ENCODE results near the gene UBL4B.
"Not testable (repeated sequence)": the region's sequence is repeated elsewhere in the genome, so short reads cannot be mapped to it uniquely, and the experiment has no call there.

The UBL4B gene, protein sequence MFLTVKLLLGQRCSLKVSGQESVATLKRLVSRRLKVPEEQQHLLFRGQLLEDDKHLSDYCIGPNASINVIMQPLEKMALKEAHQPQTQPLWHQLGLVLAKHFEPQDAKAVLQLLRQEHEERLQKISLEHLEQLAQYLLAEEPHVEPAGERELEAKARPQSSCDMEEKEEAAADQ
- total RNA-seq: 0 to 0.09 (median 0) reads per million in 4 experiments

DNA sequence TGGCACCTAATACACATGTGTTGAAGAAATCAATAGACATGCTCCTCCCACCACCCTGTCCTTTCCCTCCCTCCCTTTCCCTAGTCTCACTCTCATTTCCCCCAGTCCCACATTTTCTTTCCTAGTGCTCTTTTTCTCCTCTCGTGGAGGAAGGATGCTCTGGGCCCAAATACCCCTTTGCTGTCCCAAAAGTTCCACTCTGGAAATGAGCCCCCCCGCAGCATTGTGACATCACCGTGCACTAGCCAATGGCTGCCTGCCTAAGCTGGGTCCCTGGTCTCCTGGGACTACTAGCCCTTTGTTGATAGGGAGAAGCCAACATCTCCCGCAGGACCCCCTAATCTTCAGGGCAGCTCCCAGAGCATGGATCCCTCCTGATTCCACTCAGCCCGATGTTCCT lies at the start of gene UBL4B:
Gene UBL4B, plus strand, starts transcription at position 301 of the 400 bp plus-strand sequence. Its CDS starts 92 bp downstream, at position 393.
- no peak for DNase-seq

DNA sequence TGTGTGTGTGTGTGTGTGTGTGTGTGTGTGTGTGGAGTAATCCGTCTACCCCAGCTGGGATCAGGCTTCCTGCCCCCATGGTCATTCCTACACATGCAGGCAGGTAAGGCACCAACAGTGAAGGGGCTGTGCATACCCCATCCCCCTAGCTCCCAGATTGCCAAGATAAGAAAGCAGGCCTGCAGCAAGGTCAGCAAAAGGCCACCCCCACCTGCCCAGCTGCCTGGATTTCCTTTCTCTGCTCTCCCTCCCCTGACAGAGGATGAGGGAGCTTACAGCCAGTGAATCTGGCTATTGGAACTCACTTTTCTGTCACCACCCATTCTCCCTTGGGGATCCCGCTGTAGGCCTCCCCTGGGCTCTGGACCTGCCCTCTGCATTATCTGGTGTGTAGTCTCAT lies 49.6 kb upstream of the UBL4B start:
- DNase-seq: no peak

DNA sequence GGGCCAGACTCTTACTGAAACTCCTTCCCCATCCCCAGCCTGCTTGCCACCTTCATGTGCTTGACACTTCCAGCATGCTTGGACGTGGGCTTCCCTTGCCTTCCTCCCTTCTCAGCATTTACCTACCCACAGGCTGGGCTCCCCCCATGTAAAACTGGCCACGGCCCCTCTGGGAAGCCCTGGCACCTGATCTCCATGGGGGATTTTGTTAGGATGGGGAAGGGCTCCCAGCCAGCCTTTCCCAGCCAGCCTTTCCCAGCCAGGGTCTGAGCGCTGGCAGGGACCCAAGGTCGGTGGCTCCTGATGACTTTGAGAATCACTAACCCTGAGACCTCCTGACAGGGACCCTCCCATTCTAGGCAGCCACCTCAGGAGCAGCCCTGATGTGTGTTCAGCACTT lies 48.5 kb upstream of the UBL4B start:
- DNase-seq: no peak

DNA sequence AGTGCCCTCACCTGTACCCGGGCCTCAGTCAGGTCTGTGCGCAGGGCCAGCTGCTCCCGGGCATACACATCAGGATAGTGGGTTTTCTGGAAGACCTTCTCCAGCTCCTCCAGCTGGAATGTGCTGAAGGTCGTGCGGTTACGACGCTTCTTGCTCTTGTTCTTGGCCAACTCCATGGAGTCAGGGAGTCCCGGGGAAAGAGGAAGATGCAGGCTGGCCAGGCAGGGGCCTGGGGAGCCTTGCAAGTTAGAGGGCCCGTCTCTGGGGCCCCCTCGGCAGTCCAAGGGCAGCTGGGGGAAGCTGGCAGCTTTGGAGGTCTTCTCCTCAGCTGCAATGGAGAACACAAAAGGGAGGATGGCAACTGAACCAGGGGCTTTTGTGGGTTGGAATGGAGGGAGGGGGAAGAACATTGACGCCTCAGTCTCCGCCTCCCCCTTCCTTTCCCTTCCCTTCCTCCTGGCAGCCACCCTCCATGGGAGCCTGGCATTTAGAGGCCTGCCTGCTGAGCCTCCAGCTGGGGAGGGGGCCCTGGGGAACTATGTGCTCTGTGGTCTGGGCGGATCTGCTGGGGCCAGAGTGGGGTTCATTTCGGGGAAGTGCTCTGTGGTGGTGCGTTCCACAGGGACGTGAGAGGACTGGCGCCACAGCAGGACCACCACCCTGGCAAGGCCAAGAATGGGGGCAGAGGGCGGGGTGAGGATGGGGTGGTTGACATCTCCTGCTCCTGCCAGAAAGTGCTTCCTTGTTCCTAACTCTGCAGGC lies 47.5 kb upstream of the UBL4B start:
- no peak for DNase-seq

DNA sequence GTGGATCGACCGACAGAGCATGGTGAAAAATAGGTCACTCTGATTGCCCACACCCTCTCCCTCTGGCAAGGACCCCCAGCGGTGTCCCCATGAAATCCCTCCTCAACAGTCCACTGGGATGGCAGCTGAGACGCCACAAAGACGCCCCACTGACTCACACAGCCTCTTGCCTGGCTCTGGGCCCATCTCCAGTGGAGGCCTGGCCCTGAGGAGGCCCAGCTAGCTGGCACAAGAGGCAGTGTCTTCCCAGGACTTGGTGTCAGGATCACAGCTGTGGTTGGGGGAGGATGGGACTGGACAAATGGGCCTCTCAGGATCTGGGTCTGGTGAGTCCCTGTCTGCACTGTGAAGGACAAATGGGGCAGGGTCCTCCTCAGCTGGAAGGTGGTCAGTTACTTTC lies 46.4 kb upstream of the UBL4B start:
- no peak for DNase-seq

DNA sequence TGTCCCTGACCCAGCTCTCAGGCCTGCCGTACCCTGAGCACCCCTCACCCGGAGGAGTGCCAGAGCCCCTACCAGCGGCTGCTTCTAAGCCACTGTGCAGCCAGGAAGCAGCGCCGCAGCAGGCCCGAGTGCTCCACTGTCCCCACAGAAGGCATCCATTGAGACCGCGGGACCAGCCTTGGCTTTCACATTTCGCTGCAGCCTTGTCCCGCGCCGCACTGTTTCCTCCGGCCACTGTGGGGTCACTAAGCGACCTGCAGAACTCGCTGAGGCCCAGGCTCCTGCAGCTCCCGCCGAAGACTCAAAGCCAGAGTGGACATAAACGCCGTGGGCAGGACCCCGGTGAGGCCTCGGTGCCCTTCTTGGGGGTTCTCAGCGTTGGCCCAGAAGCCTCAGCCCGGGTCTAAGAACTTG lies 44.8 kb upstream of the UBL4B start:
- no peak for DNase-seq

DNA sequence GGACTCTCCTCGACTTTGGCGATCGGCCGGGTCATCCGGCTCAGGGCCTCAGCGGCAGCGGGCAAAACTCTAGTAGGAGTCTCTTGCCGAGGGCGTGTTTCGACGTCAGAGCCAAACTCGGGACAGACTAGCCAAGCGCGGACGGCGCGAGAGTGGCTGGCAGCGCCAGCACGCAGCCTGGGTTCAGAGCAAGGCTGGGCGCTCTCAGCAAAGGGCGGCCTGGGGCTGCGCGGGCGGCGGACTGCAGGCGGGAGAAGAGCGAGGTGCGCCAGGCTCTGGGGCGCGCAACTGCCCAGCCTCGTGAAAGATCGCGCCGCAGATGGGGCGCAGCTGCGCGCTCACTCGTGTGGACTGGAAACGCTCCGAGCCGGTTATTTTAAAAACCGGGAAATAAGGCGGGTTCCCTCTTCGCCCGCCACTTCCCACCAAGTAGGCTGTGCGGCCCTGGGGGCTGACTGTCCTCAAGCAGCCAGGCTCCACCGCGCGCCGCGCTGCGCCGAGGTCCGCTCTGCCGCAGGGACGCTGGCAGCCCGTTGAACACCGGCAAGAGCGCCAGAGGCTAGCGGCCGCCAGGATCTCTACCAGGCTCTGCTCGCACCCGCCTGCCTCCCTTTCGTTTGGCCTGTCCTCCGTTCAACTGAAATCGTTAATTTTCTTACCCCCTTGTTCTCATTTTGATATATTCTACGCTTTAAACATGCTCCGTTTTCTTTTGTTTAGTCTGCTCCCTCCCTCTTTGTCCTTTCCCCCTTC lies 44.2 kb upstream of the UBL4B start:
- DNase-seq: no peak

DNA sequence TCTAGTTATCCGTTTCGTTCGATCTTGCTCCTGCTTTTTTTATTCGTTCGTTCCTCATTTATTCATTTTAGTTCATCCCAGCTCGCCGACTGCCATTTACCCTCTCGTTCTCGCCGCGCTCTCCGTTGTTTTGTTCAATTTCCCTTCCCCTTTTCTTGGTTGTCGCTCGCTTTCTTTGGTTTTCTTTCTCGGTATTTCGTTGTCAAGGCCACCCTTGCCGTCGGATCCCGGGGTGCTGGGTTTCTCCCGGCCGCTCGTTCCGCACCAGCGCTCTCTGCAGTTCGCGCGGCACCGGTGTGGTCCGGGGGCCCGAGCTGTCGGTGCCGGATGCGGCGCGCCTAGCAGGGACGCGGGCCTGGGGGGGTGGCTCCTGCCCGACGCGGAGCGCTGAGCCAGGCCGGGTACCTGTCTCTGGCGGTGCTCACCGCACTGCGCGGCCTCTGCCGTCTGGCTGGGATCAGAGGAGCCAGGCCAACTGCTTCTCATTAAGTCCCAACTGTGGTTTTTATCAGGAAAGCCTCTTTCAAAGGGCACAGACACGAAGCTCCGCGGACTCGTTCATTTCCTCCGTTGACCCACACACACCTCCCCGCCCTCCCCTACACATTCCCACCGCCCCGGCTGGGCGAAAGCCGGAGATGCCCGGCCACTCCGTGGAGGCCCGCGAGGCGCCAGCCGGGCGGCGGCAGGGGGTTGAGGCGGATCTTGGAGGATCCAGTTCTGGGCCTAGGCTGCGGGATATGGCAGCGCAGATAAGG lies 43.4 kb upstream of the UBL4B start:
- DNase-seq: no peak

DNA sequence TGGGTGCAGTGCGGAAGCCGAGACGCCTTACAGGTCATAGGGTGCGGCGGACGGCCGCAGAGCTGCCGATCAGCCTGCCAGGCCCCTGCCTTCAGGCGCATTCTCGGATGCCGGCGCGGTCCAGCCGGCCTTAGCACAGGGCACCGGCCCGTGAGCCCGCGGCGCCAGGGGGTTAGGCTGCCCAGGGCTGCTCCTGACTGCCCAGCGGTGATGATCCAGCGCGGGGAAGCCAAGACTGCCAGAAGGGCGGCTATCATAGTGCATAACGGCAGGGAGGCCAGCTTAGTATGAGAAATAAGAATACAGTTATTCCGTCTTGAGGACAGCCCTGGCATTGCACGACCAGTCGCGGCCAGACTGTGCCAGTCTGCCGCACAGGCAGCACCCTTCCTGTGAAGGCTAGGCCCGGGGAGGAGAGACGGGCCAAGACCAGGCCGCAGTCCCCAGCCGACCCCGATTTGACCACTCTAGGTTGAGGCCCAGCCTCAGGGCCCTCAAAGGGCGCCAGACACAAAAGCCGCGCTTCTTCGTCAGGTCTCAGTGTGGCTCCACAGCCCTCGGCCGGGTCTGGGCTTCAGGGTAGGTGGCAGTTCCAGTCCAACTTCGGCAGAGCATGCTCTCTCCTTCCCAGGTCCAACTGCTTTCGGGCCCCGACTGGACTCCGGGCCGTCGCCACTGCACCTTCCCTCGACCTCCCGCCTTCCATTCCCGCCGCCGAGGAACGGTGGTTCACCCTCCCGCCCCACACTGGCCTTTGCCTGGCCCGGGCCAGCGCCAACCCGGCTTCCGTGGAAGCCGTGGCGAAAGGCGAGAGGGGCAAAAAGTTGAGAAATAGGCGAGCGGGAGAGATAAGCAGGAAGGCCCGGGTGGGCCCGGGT lies 42.6 kb upstream of the UBL4B start:
- DNase-seq: no peak

DNA sequence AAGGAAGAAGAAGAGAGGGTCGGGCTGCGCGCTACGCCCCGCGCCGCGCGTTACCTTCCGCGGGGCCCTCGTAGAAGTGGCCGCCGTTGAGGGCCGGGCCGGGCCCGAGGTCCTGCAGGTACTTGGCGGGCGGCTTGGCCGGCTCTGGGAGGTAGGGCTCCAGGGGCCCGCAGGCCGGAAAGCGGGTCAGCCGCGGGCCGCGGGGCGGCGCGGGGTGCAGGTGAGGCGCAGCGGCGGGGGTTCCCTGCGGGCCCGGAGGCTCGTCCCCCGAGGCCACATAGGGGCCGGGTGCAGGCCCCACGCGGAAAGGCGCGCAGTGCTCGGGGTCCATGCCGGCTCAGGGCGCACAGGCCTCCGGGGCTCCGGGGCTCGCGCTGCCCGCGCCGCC lies 42.0 kb upstream of the UBL4B start:
- no peak for DNase-seq

DNA sequence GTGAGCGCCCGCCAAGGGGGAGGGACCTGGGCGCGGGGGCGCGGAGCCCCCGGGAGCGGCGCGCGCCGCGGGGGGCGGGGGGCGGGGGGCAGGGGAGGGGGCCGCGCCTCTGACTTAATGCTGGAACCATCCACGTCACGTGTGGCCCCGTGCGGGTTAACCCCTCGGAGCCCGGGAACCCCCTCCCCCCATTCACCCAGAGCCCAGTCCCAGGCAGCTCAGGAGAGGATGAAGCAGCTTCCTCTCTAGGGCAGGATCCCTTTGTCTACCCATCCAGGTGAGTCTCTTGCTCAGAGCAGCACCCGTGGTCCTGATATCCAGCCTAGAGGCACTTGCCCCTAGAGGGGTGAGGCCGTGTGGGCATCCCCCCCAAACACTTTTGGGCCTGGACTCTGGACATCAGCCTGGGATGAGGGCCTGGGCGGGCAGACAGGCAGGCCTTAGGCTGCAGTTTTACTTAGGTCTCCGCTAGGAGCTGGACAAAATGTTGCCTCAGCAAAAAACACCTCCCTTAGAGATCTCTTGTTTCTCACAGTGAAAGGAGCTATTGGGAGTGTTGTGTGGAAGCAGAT lies 41.5 kb upstream of the UBL4B start, which contains the start of gene ALX3:
Gene ALX3, minus strand, starts transcription at position 2 of the 572 bp plus-strand sequence. CDS start 60 bp downstream, outside the sequence.
- DNase-seq: no peak

DNA sequence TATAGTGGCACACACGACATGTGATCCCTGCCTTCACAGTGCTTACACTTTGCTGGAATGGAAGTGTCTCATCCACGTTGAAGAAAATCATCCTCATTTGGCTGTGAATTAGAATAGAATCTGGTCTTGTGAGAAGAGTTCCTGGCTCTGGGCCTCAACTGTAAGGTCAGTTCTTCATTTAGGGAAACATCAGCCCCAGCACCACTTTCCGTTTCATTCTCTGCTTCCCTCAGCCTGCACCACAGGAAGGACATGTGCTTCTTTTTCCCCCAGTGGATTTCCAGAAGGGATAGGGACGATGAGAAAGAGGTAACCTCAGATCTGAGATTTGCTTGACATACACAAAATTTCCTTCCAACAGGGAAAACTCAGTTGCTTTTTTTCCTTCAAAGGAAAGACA lies 38.1 kb upstream of the UBL4B start:
- no peak for DNase-seq

DNA sequence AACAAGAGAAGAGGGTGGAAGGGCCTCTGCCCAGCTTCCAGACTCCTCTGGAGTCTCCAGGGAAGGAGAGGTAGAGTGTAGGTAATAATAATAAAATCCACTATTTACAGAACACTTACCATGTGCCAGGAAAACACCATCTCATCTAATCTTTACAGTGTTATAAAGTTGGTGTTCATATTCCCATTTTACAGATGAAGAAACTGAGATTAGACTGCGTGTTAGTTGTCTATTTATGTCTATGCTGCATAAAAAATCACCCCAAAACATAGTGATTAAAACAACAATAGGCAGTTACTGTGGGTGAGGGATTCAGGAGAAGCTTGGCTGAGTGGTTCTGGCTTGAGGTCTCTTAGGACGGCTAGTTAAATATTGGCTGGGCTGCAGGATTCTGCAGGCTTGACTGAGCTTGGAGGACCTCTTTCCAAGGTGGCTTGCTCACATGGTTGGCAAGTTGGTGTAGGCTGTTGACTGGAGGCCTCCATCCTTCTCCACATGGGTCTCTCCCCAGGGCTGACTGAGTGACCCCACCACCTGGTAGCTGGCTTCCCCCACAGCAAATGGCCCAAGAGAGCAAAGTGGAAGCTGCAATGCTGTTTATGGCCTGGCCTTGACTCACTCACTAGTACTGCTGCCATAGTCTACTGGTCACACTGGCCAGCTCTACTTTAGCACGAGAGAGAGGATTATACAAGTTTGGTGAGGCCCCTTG lies 35.3 kb upstream of the UBL4B start:
- DNase-seq: no peak

DNA sequence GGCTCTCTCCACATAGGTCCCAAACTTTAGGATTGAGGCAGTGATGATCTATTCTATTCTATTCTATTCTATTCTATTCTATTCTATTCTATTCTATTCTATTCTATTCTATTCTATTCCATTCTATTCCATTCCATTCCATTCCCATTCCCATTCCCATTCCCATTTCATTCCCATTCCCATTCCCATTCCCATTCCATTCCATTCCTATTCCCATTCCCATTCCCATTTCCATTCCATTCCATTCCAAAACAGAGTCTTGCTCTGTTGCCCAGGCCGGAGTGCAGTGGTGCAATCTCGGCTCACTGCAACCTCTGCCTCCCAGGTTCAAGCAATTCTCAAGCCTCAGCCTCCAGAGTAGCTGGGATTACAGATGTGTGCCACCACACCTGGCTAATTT lies 32.2 kb upstream of the UBL4B start:
- not testable (repeated sequence) for DNase-seq

DNA sequence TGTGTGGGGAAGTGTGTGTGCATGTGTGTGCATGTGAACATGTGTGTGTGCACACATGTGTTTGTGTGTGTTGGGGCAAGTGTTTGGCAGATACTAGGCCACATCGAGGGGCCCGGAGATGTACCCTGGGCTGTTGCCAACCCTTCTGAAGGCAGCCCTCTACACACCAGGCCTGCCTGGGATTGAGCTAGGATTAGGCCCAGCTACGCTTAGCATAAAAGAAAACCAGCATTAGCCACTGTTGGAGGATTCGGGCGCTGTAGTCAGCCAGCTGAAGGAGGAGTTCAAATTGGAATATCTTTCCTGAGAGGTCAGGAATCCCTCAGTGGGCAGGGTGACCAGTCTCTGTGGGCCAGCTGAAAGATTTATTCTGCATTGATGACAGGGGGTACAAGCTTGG lies 31.2 kb upstream of the UBL4B start:
- no peak for DNase-seq

DNA sequence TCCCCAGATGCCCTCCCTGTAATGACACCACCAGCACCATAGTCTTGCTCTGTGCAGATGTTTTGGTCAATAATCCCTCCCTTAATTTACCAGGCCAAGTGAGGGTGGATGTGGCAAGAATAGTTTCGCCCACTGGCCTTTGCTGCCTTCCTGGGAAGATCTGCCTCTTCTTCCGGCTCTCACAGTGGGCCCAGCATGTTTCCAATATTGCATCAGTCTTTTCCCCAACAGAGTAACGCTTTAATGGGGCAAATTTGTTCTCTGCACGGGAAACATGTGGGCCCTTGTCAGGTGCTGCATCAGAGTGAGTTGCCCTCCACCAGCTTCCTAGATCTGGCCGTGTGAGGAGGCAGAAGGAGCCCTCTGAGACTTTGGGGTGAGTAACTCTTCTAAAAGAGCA lies 29.8 kb upstream of the UBL4B start:
- DNase-seq: no peak

DNA sequence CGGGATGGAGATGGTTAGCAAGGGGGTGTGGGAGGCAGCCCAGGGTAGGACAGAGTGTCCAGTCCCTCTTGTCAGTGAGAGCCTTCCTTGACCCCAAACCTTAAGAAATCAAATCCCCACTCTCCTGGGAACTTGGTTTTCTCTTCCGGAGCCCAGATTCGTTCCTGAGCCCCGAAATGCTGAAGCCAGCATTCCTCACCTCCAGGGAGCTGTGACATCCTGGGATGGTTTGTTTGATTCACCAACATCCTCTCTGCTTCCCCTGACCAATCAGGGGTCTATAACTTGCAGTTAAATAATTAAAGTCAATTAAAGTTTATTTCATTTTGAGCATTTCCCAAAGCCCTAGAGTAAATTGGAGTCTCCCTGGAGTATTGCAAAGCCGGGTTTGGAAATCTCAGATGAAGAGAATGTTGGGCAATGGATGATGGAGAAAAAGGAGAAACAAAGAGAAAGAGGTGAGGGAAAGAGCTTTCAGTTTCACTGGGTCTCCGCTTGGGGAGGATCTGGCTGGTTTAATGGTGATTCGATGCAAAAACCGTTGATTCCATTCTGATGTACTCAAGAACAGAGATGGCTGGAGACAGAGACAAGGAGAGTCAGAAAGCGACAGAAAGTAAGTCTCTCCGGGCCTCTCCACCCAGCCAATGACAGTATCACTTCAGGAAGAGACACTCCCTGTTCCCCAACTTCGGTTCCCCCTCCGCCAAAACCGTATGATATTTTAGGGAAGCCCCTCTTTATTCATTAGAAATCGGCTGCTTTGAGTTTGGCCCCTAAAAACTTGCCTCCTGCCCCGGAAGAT lies 29.0 kb upstream of the UBL4B start:
- DNase-seq: no peak

DNA sequence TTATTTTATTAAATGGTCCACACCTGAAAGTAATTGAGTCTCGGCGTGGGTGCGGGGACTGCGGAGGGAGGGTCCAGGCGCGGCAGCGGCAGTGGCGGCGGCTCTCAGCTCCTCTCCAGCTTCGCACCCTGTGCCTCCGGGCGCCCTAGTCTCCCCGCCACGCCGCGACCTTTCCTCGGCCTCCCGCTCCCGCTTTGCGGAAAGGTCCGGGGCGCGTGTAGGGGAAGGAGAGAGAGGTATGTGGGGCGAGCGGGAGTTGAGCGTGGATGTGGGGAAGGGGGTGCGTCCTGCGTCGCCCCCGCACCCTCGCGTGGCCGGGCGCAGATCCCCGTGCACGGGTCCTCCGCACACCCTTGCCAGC lies 28.4 kb upstream of the UBL4B start:
- DNase-seq: no peak

DNA sequence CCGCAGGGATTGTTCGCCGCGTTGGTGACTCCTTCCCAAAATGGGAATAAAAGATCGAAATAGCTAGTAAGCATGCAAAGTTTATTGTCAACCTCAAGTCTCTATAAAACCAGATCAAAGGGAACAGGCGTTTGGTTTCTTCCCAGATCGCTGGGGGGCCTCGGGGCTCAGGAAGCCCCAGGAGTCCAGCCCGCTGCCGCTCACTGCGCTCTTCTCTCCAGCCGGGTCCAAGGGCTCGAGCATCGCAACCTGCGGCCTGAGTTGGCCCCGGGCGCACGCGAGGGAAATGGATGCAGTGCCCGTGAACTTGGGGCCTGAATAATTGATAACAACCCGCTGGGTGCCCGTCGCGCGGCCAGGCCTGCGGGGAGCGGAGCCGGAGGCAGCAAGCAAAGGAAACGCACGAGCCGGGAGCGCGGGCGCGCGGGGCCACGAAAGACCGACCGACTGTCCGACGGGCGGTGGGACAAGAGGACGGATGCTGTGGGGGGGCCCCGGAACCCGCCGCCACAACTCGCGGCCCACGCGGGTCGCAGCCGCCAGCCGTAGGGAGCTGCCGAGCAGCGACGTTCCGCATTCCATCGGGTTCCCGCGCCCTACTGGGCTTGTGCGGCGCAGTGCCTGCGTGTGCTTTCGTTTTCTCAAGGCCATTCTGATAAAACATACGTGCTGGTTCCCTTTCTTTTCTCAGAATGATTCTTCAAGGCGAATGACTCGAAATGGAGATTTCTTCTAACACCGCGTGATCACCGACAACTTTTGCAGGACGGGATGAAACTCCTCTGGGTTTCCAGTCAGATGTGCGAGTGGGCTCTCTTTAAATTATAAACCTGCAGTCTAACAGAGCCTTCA lies 27.8 kb upstream of the UBL4B start:
- DNase-seq: no peak

All from effector CD8-positive, alpha-beta T cell (primary cell).